Activated T-helper 17 cell treated with anti-CD3 and anti-CD28 coated beads, Interleukin-2, amount 50 U/mL, for 72 hours (primary cell): ENCODE data around the gene FAM149B1. TPM values are rescaled to one million over a fixed set of nuclear protein-coding genes. Genes with fewer than 3 reads are reported as not detected.

Experiments used
- ATAC-seq: fragments of 150-1000 bp; cut with Tn5 transposase; replicated peaks from 2 replicates; pipeline ENCODE4 v1.10.0; 2021; ENCODE audit warnings: mild to moderate bottlenecking, moderate library complexity
- H3K27ac Mint-ChIP-seq: one replicate; pipeline ENCODE4 v1.8.0; 2022; ENCODE audit warnings: mixed read lengths
- H3K27me3 Mint-ChIP-seq: one replicate; pipeline ENCODE4 v1.8.0; 2022; ENCODE audit warnings: mixed read lengths
- H3K36me3 Mint-ChIP-seq: one replicate; pipeline ENCODE4 v1.8.0; 2022; ENCODE audit warnings: low read depth, mild to moderate bottlenecking, mixed read lengths
- H3K4me1 Mint-ChIP-seq: one replicate; pipeline ENCODE4 v1.8.0; 2022; ENCODE audit warnings: mixed read lengths
- H3K4me3 Mint-ChIP-seq: one replicate; pipeline ENCODE4 v1.8.0; 2022; ENCODE audit warnings: mild to moderate bottlenecking, mixed read lengths
- H3K9me3 Mint-ChIP-seq: one replicate; pipeline ENCODE4 v1.8.0; 2022; ENCODE audit warnings: mixed read lengths
- total RNA-seq, 2 donors: library from RNA; stranded (reverse); gene quantifications; one replicate each; pipeline ENCODE4 v1.2.3, GENCODE V29; 2022

FAM149B1 gene
- total RNA-seq, 2 donors from 2014 or later: 12.6 to 20.8 TPM

DNA sequence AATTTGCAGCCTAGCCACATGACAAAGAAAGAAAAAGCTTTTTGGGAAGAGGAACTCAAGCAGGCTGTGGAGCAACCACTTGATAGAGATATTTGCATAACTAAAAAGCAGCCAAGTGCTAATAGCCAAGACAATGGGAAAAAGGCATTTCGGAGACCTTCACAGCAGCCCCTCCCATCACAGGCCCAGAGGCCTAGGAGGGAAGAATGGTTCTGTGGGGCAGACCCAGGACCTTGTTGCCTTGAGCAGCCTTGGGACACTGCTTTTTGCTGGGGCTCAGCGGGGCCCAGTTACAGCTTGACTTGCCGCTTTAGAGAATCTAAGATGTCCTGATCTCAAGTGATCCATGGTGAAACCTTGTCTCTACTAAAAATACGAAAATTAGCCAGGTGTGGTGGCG lies 38.5 kb downstream of the FAM149B1 start:
- no peaks in the 10 kb centered on the region for H3K9me3 Mint-ChIP-seq
- ATAC-seq: no peak

DNA sequence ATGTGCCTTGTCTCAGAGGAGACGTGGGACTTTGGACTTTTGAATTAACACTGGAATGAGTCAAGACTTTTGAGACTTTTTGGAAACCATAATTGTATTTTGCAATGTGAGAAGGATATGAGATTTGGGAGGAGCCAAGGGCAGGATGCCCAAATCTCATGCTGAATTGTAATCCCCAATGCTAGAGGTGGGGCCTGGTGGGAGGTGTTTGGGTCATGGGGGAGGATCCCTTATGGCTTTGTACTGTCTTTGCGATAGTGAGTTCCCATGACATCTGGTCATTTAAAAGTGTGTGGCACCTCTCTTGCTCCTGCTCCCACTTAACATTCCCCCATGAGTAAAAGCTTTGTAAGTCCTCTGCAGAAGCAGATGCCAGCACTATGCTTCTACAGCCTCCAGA lies 40.0 kb downstream of the FAM149B1 start:
- Mint-ChIP-seq H3K4me3 (no peak overlapping the region), H3K27ac (no peak overlapping the region), H3K27me3 (no peaks in the 10 kb centered on the region), H3K9me3 (no peaks in the 10 kb centered on the region), H3K36me3 (peaks cover 20% of the 10 kb centered on the region), H3K4me1 (no peaks in the 10 kb centered on the region)
- no peak for ATAC-seq

More for the DNA sequence above, 38.5 kb downstream of the FAM149B1 start:
- H3K4me3 Mint-ChIP-seq: no peak overlapping the region
- H3K27me3 Mint-ChIP-seq: no peaks in the 10 kb centered on the region
- peaks cover 14% of the 10 kb centered on the region for H3K36me3 Mint-ChIP-seq
- H3K4me1 Mint-ChIP-seq: no peaks in the 10 kb centered on the region
- no peak overlapping the region for H3K27ac Mint-ChIP-seq

DNA sequence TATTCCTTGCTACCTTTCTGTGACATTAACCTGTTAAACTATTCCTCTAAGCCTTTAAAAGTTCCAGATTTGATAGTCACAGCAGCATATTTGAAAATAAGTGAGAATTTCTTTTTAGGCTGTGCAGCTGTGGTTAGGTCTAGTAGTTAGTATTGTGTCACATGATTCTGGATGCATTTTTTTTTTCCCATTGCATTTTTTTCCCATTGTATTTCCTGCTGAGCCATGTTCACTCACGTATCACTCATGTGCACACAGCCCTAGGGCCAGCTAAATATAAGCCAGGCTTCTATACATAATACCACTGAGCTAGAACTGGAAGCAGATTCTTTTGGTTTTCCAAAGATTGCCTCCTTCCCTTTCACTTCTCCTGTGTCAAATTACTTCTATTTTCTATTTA lies 41.8 kb downstream of the FAM149B1 start:
- no peak overlapping the region for H3K27ac Mint-ChIP-seq
- ATAC-seq: no peak
- peaks cover 6% of the 10 kb centered on the region for H3K4me1 Mint-ChIP-seq
- no peaks in the 10 kb centered on the region for H3K27me3 Mint-ChIP-seq
- no peaks in the 10 kb centered on the region for H3K9me3 Mint-ChIP-seq
- H3K36me3 Mint-ChIP-seq: peaks cover 37% of the 10 kb centered on the region
- H3K4me3 Mint-ChIP-seq: no peak overlapping the region

DNA sequence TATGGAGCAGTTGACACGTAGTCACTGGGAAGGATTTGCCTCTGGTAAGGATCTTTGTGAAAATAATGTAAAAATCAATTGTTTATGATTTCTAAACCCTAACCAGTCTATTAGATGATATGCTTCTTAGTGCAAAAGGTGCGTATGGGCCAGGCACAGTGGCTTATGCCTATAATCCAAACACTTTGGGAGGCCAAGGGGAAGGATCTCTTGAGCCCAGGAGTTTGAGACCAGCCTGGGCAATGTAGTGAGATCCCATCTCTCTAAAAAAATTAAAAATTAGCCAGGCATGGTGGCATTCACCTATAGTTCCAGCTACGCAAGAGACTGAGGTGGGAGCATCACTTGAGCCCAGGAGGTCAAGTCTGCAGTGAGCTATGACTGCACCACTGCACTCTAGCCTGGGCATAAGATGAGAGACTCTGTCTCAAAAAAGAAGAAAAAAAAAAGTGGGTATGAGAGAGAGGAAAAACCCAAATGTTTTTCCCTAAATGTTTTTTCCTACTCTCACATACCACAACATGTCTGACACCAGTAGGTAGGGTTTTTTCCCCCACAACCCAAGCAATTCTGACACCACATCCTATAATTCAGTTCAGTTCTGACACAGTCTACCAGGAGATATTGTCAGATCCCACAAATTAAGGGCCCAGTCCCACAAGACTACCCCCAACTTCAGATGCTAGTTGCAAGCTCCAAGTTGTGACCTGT lies 42.6 kb downstream of the FAM149B1 start:
- H3K36me3 Mint-ChIP-seq: peaks cover 41% of the 10 kb centered on the region
- no peak overlapping the region for H3K4me3 Mint-ChIP-seq
- peaks cover 7% of the 10 kb centered on the region for H3K4me1 Mint-ChIP-seq
- H3K27me3 Mint-ChIP-seq: no peaks in the 10 kb centered on the region
- no peak for ATAC-seq
- no peak overlapping the region for H3K27ac Mint-ChIP-seq
- no peaks in the 10 kb centered on the region for H3K9me3 Mint-ChIP-seq

DNA sequence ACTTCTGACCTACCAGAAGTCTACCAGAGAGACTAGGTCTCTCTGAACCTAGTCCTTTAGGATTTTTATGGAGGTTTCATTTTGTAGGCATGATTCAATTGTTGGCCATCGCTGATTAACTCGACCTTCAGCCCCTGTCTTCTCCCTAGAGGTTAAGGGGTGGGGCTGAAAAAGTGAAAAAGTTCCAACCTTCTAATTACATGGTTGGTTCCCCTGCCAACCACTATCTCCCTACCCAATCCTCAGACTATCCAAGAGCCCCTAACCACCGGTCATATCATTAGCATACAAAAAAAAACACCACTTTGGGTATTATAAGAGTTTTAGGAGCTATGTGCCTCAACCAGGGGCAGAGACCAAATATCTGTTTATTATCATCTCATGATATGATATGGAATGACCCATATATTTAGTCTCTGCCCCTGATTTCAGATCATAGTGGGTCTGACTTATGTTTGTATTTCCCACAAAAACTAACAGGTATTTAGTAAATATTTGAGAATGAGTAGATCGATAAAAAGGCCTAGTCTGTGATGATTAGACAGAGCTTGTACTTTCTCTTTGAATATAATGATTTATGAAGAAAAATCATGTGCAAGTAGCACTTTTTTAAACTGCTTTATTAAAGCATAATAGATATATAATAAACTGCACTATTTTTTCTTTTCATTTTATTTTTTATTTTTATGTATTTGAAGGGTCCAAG lies 43.3 kb downstream of the FAM149B1 start:
- no peak for ATAC-seq
- Mint-ChIP-seq H3K9me3 (no peaks in the 10 kb centered on the region), H3K36me3 (peaks cover 48% of the 10 kb centered on the region), H3K27ac (no peak overlapping the region), H3K4me3 (no peak overlapping the region), H3K27me3 (no peaks in the 10 kb centered on the region), H3K4me1 (peaks cover 7% of the 10 kb centered on the region)

DNA sequence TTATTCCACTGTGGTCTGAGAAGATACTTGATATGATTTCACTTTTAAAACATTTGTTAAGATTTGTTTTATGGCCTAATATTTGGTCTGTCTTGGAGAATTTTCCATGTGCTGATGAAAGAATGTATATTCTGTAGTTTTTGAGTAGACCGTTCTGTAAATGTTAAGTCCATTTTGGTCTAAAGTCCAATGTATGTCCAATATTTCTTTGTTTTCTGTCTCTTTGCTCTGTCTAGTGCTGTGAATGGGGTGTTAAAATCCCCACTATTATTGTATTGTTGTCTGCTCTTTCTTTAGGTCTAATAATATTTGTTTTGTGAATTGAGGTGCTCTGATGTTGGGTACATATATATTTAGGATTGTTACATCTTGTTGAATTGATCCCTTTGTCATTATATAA lies 47.8 kb downstream of the FAM149B1 start:
- ATAC-seq: no peak
- Mint-ChIP-seq H3K4me1 (peaks cover 7% of the 10 kb centered on the region), H3K36me3 (peaks cover 73% of the 10 kb centered on the region), H3K4me3 (no peak overlapping the region), H3K27ac (no peak overlapping the region), H3K9me3 (no peaks in the 10 kb centered on the region), H3K27me3 (no peaks in the 10 kb centered on the region)

DNA sequence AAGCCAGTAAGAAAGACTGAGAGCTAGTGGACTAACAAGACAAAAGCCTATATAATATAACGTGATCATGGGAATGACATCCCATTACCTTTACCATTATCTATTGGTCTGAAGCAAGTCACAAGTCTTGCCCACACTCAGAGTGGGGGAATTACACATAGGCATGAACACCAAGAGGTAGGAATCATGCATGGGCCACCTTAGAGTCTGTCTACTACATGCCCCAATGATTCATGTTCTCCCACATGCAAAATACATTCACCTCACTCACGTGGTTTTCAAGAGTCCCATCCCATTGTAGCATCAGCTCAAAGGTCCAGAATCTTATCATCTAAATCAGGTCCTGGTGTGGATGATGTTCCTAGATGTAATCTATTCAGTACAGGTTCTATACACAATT lies 49.7 kb downstream of the FAM149B1 start:
- no peak overlapping the region for H3K4me3 Mint-ChIP-seq
- no peaks in the 10 kb centered on the region for H3K27me3 Mint-ChIP-seq
- H3K36me3 Mint-ChIP-seq: peaks cover 64% of the 10 kb centered on the region
- no peaks in the 10 kb centered on the region for H3K9me3 Mint-ChIP-seq
- H3K27ac Mint-ChIP-seq: no peak overlapping the region
- peaks cover 10% of the 10 kb centered on the region for H3K4me1 Mint-ChIP-seq
- ATAC-seq: peak; percentile 34

DNA sequence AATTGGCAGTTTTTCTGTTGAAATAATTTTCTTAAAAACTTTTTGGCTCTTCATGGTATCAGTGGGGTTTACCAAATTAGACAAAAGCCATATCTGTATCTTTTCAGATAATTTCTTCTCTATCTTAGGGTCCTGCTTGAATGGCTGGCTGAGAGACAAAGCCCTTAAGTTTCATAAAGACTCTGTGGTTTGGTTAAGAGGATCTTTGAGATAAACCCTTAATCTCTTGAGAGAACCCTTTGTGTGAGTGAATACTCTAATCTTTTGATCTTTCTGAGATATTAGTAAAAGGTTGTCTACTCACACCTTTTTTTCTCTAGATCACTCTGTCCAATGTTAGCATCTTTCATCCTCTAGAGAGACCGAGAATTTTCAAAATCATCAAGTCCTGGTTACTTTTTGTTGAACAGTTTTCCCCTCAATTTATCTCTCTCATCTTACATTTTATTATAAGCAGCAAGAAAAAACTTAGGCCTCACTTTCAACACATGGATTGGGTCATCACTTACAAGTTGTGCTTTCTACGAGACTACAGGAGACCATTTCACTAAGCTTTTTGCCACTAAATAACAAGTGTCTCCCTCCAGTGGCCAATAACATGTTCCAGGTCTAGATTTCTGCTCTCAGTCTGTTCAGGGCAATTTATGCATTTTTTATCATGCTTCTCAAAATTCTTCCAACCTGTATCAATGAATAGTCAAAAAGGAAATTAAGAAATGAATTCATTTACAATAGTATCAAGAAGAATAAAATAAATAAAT lies 50.7 kb downstream of the FAM149B1 start:
- peaks cover 54% of the 10 kb centered on the region for H3K36me3 Mint-ChIP-seq
- H3K4me1 Mint-ChIP-seq: peaks cover 10% of the 10 kb centered on the region
- no peaks in the 10 kb centered on the region for H3K9me3 Mint-ChIP-seq
- no peak for ATAC-seq
- no peaks in the 10 kb centered on the region for H3K27me3 Mint-ChIP-seq
- no peak overlapping the region for H3K27ac Mint-ChIP-seq
- H3K4me3 Mint-ChIP-seq: no peak overlapping the region

DNA sequence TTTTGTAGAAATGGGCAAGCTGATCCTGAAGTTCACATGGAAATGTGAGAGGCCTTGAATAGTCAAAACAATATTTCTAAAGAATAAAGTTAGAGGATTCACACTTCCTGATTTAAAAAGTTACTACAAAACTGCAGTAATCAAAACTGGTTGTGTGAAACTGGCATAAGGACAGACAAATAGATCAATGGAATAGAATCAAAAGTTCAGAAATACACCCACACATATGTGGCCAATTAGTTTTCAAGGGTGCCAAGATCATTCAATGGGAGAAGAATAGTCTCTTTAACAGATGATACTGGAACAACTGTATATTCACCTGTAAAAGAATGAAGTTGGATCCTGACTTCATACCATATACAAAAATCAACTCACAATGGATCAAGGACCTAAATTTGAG lies 51.5 kb downstream of the FAM149B1 start:
- no peak overlapping the region for H3K4me3 Mint-ChIP-seq
- ATAC-seq: no peak
- peaks cover 48% of the 10 kb centered on the region for H3K36me3 Mint-ChIP-seq
- no peak overlapping the region for H3K27ac Mint-ChIP-seq
- peaks cover 7% of the 10 kb centered on the region for H3K4me1 Mint-ChIP-seq
- H3K27me3 Mint-ChIP-seq: no peaks in the 10 kb centered on the region
- no peaks in the 10 kb centered on the region for H3K9me3 Mint-ChIP-seq

DNA sequence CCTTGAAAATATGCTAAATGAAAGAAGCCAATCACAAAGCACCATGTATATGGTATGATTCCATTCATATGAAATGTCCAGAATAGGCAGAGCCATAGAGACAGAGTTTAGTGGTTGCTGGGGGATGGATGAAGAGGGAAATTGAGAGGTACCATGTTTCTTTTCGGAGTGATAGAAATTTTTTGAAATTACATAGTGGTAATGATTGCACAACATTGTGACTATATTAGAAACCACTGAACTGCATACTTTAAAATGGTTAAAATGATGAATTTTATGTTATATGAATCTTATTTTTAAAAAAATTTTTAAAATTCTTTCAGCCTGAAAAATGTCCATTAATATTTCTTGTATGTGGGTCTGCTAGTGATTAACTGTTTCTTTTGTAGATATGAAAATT lies 53.1 kb downstream of the FAM149B1 start:
- Mint-ChIP-seq H3K27me3 (no peaks in the 10 kb centered on the region), H3K4me1 (peaks cover 3% of the 10 kb centered on the region), H3K9me3 (no peaks in the 10 kb centered on the region)

DNA sequence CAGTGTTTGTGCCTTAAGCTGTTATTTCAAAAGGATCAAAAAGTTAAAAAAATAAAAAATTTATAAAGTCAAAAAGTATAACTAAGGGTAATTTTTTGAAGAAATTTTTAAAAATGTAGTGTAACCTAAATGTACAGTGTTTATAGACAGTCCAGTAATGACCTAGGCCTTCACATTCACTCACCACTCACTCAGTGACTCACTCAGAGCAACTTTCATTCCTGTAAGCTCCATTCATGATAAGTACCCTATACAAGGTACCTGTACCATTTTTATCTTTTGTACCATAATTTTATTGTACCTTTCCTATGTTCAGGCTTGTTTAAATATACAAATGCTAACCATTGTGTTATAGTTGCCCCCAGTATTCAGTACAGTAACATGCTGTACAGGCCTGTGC lies 57.6 kb downstream of the FAM149B1 start:
- H3K27me3 Mint-ChIP-seq: no peaks in the 10 kb centered on the region
- peaks cover 3% of the 10 kb centered on the region for H3K4me1 Mint-ChIP-seq
- H3K4me3 Mint-ChIP-seq: no peak overlapping the region
- ATAC-seq: peak; percentile 83
- H3K27ac Mint-ChIP-seq: no peak overlapping the region
- no peaks in the 10 kb centered on the region for H3K9me3 Mint-ChIP-seq
- H3K36me3 Mint-ChIP-seq: peaks cover 17% of the 10 kb centered on the region

More for the DNA sequence above, 53.1 kb downstream of the FAM149B1 start:
- H3K36me3 Mint-ChIP-seq: peaks cover 36% of the 10 kb centered on the region
- no peak overlapping the region for H3K4me3 Mint-ChIP-seq
- ATAC-seq: no peak
- H3K27ac Mint-ChIP-seq: no peak overlapping the region

DNA sequence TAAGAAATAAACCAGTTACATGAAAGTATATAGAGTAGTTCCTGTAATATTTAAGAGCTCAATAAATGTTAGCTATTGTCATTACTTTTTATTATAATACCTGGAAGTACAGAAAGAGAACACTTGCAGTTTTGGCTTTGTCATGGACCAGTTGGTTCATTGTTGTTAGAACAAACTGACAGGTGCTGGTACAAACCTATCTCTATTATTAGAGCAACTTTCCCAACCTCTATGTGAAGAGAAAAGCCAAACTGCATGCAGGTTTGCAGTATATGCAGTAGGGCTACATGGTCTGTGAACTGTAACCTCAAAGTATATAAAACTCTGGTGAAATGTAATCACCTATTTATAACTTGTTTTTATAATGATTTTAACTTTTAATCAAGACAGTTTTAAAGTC lies 58.7 kb downstream of the FAM149B1 start:
- Mint-ChIP-seq H3K27me3 (no peaks in the 10 kb centered on the region), H3K4me3 (no peak overlapping the region), H3K9me3 (no peaks in the 10 kb centered on the region), H3K36me3 (peaks cover 28% of the 10 kb centered on the region), H3K4me1 (peaks cover 3% of the 10 kb centered on the region), H3K27ac (no peak overlapping the region)
- ATAC-seq: no peak

DNA sequence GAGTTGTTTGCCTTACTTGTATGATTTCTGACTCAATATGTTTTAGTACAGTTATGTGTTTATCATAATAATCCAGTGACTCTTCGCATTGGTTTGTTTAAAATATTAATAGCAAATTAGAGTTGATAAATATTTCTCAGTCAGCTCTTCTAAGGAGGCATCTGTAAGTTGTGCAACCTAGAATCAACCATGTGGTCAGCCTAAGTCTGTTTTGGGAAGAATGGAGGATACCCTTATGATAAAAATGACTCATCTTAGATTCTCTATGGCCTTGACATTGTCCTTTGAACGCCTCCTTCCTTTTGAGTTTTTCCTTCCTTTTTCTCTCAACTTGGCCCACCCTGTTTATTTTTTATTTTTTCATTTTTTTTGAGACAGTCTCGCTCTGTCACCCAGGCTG lies 60.3 kb downstream of the FAM149B1 start:
- Mint-ChIP-seq H3K9me3 (no peaks in the 10 kb centered on the region), H3K36me3 (peaks cover 44% of the 10 kb centered on the region), H3K4me1 (no peaks in the 10 kb centered on the region), H3K4me3 (no peak overlapping the region), H3K27ac (no peak overlapping the region), H3K27me3 (no peaks in the 10 kb centered on the region)
- ATAC-seq: no peak

DNA sequence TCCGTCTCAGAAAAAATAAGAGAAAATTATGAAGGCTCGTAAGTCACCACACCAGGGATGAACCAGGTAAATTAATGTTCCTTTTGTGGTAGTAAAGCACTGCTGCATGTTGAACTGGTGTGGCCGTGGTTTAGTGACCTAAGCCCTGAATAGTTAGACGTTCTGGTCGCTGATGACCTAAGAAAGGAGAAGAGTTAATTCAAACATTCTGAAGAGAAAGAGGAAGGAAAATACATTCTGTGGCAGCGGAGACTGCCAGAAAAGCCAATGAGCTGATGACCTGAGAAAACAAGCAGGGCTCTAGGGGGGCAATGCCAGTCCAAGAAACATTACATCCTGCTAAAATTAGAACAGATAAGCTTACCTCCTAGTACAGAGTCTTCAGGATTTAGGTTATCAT lies 61.6 kb downstream of the FAM149B1 start:
- no peak overlapping the region for H3K27ac Mint-ChIP-seq
- no peaks in the 10 kb centered on the region for H3K9me3 Mint-ChIP-seq
- no peak for ATAC-seq
- H3K4me1 Mint-ChIP-seq: no peaks in the 10 kb centered on the region
- H3K36me3 Mint-ChIP-seq: peaks cover 57% of the 10 kb centered on the region
- no peak overlapping the region for H3K4me3 Mint-ChIP-seq
- H3K27me3 Mint-ChIP-seq: no peaks in the 10 kb centered on the region

DNA sequence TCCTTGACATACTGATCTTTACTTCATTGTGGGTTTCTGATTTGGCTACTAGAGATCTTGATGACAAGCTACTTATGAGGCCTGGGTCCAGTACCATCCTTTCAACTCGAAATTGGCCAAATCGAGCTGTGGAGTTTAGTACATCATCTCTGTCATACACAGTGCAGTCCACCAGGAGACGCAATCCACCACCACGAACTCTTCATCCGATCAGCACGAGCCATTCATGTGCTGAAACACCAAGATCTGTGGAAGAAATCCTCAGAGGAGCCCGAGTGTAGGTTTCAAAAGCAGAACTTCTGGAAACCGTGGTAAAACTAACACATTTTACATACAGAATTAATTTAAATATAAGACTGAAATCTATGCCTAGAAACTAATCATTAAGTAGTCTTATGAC lies 65.0 kb downstream of the FAM149B1 start:
- Mint-ChIP-seq H3K4me1 (no peaks in the 10 kb centered on the region), H3K27ac (no peak overlapping the region), H3K27me3 (no peaks in the 10 kb centered on the region), H3K4me3 (no peak overlapping the region), H3K9me3 (no peaks in the 10 kb centered on the region), H3K36me3 (peaks cover 86% of the 10 kb centered on the region)
- ATAC-seq: no peak
